Measurements from ENCODE around the gene PACRG. TPM values are rescaled to one million over a fixed set of nuclear protein-coding genes. Genes with fewer than 3 reads are reported as not detected.

Gene PACRG
- total RNA-seq, 2 experiments from 2014 or later = 0.66 to 0.81 TPM

- Mint-ChIP-seq H3K9me3 (no peaks in the 10 kb centered on the region), H3K4me3 (no peak overlapping the region), H3K4me1 (ENCODE audit: low read depth) (no peaks in the 10 kb centered on the region), H3K36me3 (ENCODE audit: low read depth) (peaks cover 4% of the 10 kb centered on the region), H3K27ac (no peak overlapping the region), H3K27me3 (no peaks in the 10 kb centered on the region)
- H3K4me1 ChIP-seq (ENCODE audit: insufficient read depth, low read length) = no peaks in the 10 kb centered on the region
- no peak for DNase-seq
- no peak for TF ChIP-seq CTCF (IDR thresholded peaks at IDR 0.05)
- intact Hi-C loops (cut with DNase I, micrococcal nuclease) = no loop called here
- no peaks in the 10 kb centered on the region for H3K36me3 ChIP-seq (ENCODE audit: insufficient read depth, low read length)
- no peak for ATAC-seq (ENCODE audit: poor library complexity)
- no peaks in the 10 kb centered on the region for H3K27me3 ChIP-seq (ENCODE audit: control insufficient read depth in 1 of 2, insufficient read depth in 2 of 2, low read length in 2 of 2)
- ChIA-PET POLR2A (no interaction called here), CTCF (no interaction called here)
- H3K9me3 ChIP-seq (ENCODE audit: control insufficient read depth in 1 of 2, insufficient read depth in 1 of 2, low read length in 2 of 2) = no peaks in the 10 kb centered on the region
- no peak overlapping the region for H3K4me3 ChIP-seq (ENCODE audit: low read length)
- no peak overlapping the region for H3K27ac ChIP-seq (ENCODE audit: low read depth in 1 of 2, low read length in 2 of 2)
These were observed 16.8 kb upstream of the PACRG start for GRCh38 chr6:162710936-162711335.

DNA sequence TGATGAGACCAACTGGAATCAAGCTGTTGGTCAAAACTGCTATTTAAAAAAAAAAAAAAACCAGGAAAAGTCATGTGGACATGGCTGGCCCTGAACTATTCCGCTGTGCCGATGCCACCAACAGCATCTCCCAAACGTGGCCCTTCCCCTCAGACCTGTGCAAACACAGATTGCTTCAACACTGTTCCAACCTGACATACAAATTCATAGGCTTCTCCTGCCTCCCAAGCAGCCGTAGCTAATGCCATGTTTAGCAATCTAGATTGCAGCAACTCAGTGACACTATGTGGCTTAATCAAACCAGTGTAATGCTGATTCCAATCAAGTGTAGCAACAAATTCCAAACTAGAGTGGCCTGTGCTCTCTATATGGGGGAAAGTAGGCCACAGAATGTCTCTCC lies 16.4 kb upstream of the PACRG start:
- DNase-seq (no peak), ATAC-seq (ENCODE audit: poor library complexity) (no peak)
- no peaks in the 10 kb centered on the region for H3K36me3 ChIP-seq (ENCODE audit: insufficient read depth, low read length)
- H3K4me3 ChIP-seq (ENCODE audit: low read length) = no peak overlapping the region
- no peaks in the 10 kb centered on the region for H3K9me3 Mint-ChIP-seq
- H3K27ac ChIP-seq (ENCODE audit: low read depth in 1 of 2, low read length in 2 of 2) = no peak overlapping the region
- POLR2A ChIA-PET = no interaction called here
- H3K4me1 Mint-ChIP-seq (ENCODE audit: low read depth) = no peaks in the 10 kb centered on the region
- H3K36me3 Mint-ChIP-seq (ENCODE audit: low read depth) = peaks cover 4% of the 10 kb centered on the region
- no peaks in the 10 kb centered on the region for H3K27me3 ChIP-seq (ENCODE audit: control insufficient read depth in 1 of 2, insufficient read depth in 2 of 2, low read length in 2 of 2)
- H3K4me3 Mint-ChIP-seq = no peak overlapping the region
- intact Hi-C loops (cut with DNase I, micrococcal nuclease) = no loop called here
- no peaks in the 10 kb centered on the region for H3K9me3 ChIP-seq (ENCODE audit: control insufficient read depth in 1 of 2, insufficient read depth in 1 of 2, low read length in 2 of 2)
- no peaks in the 10 kb centered on the region for H3K27me3 Mint-ChIP-seq
- no peaks in the 10 kb centered on the region for H3K4me1 ChIP-seq (ENCODE audit: insufficient read depth, low read length)
- no peak overlapping the region for H3K27ac Mint-ChIP-seq
- CTCF ChIA-PET = no interaction called here
- TF ChIP-seq CTCF (IDR thresholded peaks at IDR 0.05) = no peak

DNA sequence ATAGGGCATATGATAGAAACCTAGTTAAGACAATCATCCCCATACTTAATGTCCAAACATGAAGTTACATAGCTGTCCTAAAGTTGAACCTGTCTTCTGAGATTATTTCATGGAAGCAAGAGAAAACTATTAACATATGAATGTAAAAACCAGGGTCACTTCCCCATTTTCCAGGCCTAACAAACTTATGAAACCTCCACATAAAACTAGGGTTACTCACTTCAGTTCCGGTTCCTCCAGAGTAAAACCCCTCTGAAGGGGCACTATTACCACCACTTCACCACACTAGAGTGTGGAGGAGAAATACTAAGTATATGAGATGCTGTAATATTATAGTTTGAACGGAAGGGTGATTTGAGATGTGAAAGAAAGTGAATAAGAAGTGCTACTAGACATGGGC lies 15.1 kb upstream of the PACRG start:
- no peak for TF ChIP-seq CTCF (IDR thresholded peaks at IDR 0.05)
- intact Hi-C loops (cut with DNase I, micrococcal nuclease) = no loop called here
- Mint-ChIP-seq H3K4me1 (ENCODE audit: low read depth) (no peaks in the 10 kb centered on the region), H3K27ac (no peak overlapping the region), H3K36me3 (ENCODE audit: low read depth) (peaks cover 4% of the 10 kb centered on the region), H3K27me3 (no peaks in the 10 kb centered on the region), H3K9me3 (no peaks in the 10 kb centered on the region), H3K4me3 (no peak overlapping the region)
- ChIA-PET POLR2A (no interaction called here), CTCF (no interaction called here)
- Histone ChIP-seq H3K27me3 (ENCODE audit: control insufficient read depth in 1 of 2, insufficient read depth in 2 of 2, low read length in 2 of 2) (no peaks in the 10 kb centered on the region), H3K27ac (ENCODE audit: low read depth in 1 of 2, low read length in 2 of 2) (no peak overlapping the region), H3K9me3 (ENCODE audit: control insufficient read depth in 1 of 2, insufficient read depth in 1 of 2, low read length in 2 of 2) (peaks cover 0 to 7% of the 10 kb centered on the region in 2 experiments), H3K4me3 (ENCODE audit: low read length) (no peak overlapping the region), H3K36me3 (ENCODE audit: insufficient read depth, low read length) (no peaks in the 10 kb centered on the region), H3K4me1 (ENCODE audit: insufficient read depth, low read length) (no peaks in the 10 kb centered on the region)
- no peak for DNase-seq
- no peak for ATAC-seq (ENCODE audit: poor library complexity)
